CD14-positive monocyte (primary cell): ENCODE data around the gene TCP11. TPM values are rescaled to one million over a fixed set of nuclear protein-coding genes. Genes with fewer than 3 reads are reported as not detected.

Experiments used
- DNase-seq, 3 donors: peaks; one replicate each; pipeline ENCODE4 v3.0.0-alpha.2; 2011 to 2022
- H2AFZ ChIP-seq: 2 replicates; pipeline ENCODE4 v1.6.0; 2012; ENCODE audit warnings: mild to moderate bottlenecking, low read depth, low read length, inconsistent platforms; ENCODE audit not compliant: insufficient read depth, poor library complexity, severe bottlenecking
- H3K27ac ChIP-seq, 2 donors: 1 replicate in 1 of 2; 2 replicates in 1 of 2; pipeline ENCODE4 v1.5.1; 2012 to 2013; ENCODE audit warnings: low read length in 2 of 2, control low read depth in 1 of 2, inconsistent platforms in 1 of 2, low read depth in 1 of 2, mild to moderate bottlenecking in 1 of 2
- H3K27me3 ChIP-seq, 2 donors: one replicate each; pipeline versions ENCODE4 v1.6.0 to v1.6.1; 2011 to 2013; ENCODE audit warnings: low read length in 2 of 2; ENCODE audit not compliant: control insufficient read depth in 2 of 2, insufficient read depth in 2 of 2
- H3K36me3 ChIP-seq, 2 donors: replicated peaks in 1 of 2; 1 replicate in 1 of 2; 2 replicates in 1 of 2; pipeline versions ENCODE4 v1.5.1 to v1.6.1; 2012 to 2013; ENCODE audit warnings: low read length in 2 of 2, control low read depth in 1 of 2, inconsistent platforms in 1 of 2, mild to moderate bottlenecking in 1 of 2; ENCODE audit not compliant: insufficient read depth in 2 of 2, control insufficient read depth in 1 of 2
- H3K4me1 ChIP-seq, 2 donors: 1 replicate in 1 of 2; 2 replicates in 1 of 2; pipeline versions ENCODE4 v1.5.1 to v1.6.1; 2012 to 2013; ENCODE audit warnings: low read length in 2 of 2, control low read depth in 1 of 2, inconsistent platforms in 1 of 2, mild to moderate bottlenecking in 1 of 2, moderate library complexity in 1 of 2; ENCODE audit not compliant: insufficient read depth in 2 of 2, control insufficient read depth in 1 of 2
- H3K4me2 ChIP-seq: replicated peaks from 2 replicates; pipeline ENCODE3; 2012; ENCODE audit warnings: low read length, moderate library complexity, mild to moderate bottlenecking; ENCODE audit not compliant: poor library complexity, severe bottlenecking; ENCODE audit errors: extremely low read depth
- H3K4me3 ChIP-seq, 3 experiments: fragments of 200-600 bp in 1 of 3; sonication (generic) in 1 of 3; replicated peaks in 1 of 3; 1 replicate in 2 of 3; 2 replicates in 1 of 3; pipeline ENCODE4 v1.5.1; 2011 to 2013; ENCODE audit warnings: low read length in 3 of 3, mild to moderate bottlenecking in 3 of 3, control low read depth in 2 of 3, low read depth in 2 of 3, inconsistent platforms in 1 of 3, moderate library complexity in 1 of 3
- H3K79me2 ChIP-seq: 2 replicates; pipeline ENCODE4 v1.6.0; 2012; ENCODE audit warnings: mild to moderate bottlenecking, control low read depth, inconsistent platforms, low read length, moderate library complexity; ENCODE audit not compliant: insufficient read depth
- H3K9ac ChIP-seq: 2 replicates; pipeline ENCODE4 v1.6.0; 2017; ENCODE audit warnings: low read length, mild to moderate bottlenecking; ENCODE audit not compliant: insufficient read depth, poor library complexity, severe bottlenecking
- H3K9me3 ChIP-seq, 2 donors: replicated peaks in 1 of 2; 1 replicate in 1 of 2; 2 replicates in 1 of 2; pipeline versions ENCODE4 v1.5.1 to v1.6.1; 2012 to 2013; ENCODE audit warnings: low read length in 2 of 2, control low read depth in 1 of 2; ENCODE audit not compliant: control insufficient read depth in 1 of 2, insufficient read depth in 1 of 2
- H4K20me1 ChIP-seq: 2 replicates; pipeline ENCODE4 v1.6.0; 2012; ENCODE audit warnings: mild to moderate bottlenecking, low read length, control low read depth, moderate library complexity; ENCODE audit not compliant: insufficient read depth
- H3K27ac Mint-ChIP-seq, 7 donors: one replicate each; pipeline ENCODE4 v1.8.0; 2020; ENCODE audit warnings: mild to moderate bottlenecking in 7 of 7, mixed read lengths in 7 of 7, moderate library complexity in 6 of 7, inconsistent platforms in 2 of 7
- H3K27me3 Mint-ChIP-seq, 3 donors: one replicate each; pipeline ENCODE4 v1.8.0; 2021 to 2022; ENCODE audit warnings: low read depth in 3 of 3, mild to moderate bottlenecking in 3 of 3, mixed read lengths in 3 of 3, moderate library complexity in 3 of 3, inconsistent platforms in 1 of 3
- H3K36me3 Mint-ChIP-seq, 2 donors: one replicate each; pipeline ENCODE4 v1.8.0; 2020; ENCODE audit warnings: mixed read lengths in 2 of 2, inconsistent platforms in 1 of 2, mild to moderate bottlenecking in 1 of 2
- H3K4me1 Mint-ChIP-seq: one replicate; pipeline ENCODE4 v1.8.0; 2020; ENCODE audit warnings: mild to moderate bottlenecking, mixed read lengths
- H3K4me3 Mint-ChIP-seq, 2 donors: one replicate each; pipeline ENCODE4 v1.8.0; 2020; ENCODE audit warnings: mild to moderate bottlenecking in 2 of 2, mixed read lengths in 2 of 2, moderate library complexity in 1 of 2
- H3K9me3 Mint-ChIP-seq, 7 donors: one replicate each; pipeline ENCODE4 v1.8.0; 2020 to 2022; ENCODE audit warnings: mixed read lengths in 7 of 7, mild to moderate bottlenecking in 6 of 7, moderate library complexity in 6 of 7, inconsistent platforms in 2 of 7
- WGBS: methylation state at CpG from one replicate; pipeline ENCODE4 v1.1.5; 2013; ENCODE audit warnings: missing lambda C conversion rate; ENCODE audit not compliant: insufficient coverage; 5-methylcytosine and 5-hydroxymethylcytosine counted together
- intact Hi-C, 2 donors: fragments of 100-400 bp; cut with micrococcal nuclease; formaldehyde crosslinking; loops; one replicate each; pipeline versions ENCODE4 v1.15.0 to v1.15.1; 2023
- polyA plus RNA-seq, 3 donors: library from polyadenylated mRNA; depleted of rRNA in 1 of 3; unstranded in 2 of 3; stranded (reverse) in 1 of 3; fragments of 300-500 nt in 2 of 3; fragments of >200 nt in 1 of 3; fragmentation: Illumina TruSeq in 2 of 3; gene quantifications; 1 replicate in 2 of 3; 2 replicates in 1 of 3; pipeline ENCODE4 v1.2.3, GENCODE V29; 2012 to 2021
- TF ChIP-seq, protein P1 (sequence below): fragments of 200-600 bp; IDR thresholded peaks from one replicate; pipeline ENCODE4 v1.8.0; 2022; ENCODE audit warnings: antibody characterized with exemption, mild to moderate bottlenecking

The TCP11 gene
- polyA plus RNA-seq, 3 donors: not detected

DNA sequence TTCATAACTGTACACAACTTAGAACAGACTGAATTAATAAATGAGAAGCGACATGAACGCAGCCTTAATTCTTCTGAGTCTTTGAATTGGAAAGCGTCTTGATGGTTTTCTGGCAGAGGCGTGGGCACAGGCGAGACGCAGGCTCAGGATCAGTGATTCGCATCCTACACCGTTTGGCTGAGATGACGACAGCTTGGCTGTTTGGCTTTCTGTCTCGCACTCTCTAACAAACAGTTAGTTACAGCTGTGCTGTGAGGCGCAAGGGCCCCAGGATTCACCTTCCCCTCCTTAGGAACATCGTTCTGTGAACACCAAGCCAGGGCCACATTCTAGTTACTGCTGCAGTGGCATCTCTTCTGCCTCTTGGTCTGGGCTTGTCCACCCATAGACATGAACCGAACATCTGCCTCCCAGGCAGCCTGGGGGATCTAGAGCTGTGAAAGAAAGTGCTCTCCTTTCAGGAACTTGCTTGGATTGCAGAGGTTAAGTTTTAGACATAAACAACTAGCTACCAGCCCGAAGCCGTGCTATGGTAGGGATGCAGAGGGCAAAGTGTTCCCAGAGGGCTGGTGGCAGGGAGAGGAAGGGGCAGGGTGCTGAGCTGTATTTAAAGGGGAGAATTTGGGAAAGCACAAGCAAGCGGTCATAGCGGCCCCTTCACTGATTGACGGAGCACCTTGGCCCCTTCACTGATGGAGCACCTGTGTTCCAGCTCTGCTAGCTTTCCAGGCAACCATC, 49.6 kb downstream of the TCP11 start:
- DNase-seq: no peak
- no peaks in the 10 kb centered on the region for H3K27me3 ChIP-seq
- H3K4me1 Mint-ChIP-seq: no peaks in the 10 kb centered on the region
- peaks cover 46 to 55% of the 10 kb centered on the region in 2 donors for H3K36me3 ChIP-seq
- peaks cover 45 to 48% of the 10 kb centered on the region in 2 donors for H3K36me3 Mint-ChIP-seq
- H3K4me1 ChIP-seq: no peaks in the 10 kb centered on the region
- 96% methylated on average over 14 of the region's 18 CpGs for WGBS
- H3K79me2 ChIP-seq: no peaks in the 10 kb centered on the region
- H3K9me3 Mint-ChIP-seq: no peaks in the 10 kb centered on the region
- no peaks in the 10 kb centered on the region for H4K20me1 ChIP-seq
- TF ChIP-seq, protein P1, sequence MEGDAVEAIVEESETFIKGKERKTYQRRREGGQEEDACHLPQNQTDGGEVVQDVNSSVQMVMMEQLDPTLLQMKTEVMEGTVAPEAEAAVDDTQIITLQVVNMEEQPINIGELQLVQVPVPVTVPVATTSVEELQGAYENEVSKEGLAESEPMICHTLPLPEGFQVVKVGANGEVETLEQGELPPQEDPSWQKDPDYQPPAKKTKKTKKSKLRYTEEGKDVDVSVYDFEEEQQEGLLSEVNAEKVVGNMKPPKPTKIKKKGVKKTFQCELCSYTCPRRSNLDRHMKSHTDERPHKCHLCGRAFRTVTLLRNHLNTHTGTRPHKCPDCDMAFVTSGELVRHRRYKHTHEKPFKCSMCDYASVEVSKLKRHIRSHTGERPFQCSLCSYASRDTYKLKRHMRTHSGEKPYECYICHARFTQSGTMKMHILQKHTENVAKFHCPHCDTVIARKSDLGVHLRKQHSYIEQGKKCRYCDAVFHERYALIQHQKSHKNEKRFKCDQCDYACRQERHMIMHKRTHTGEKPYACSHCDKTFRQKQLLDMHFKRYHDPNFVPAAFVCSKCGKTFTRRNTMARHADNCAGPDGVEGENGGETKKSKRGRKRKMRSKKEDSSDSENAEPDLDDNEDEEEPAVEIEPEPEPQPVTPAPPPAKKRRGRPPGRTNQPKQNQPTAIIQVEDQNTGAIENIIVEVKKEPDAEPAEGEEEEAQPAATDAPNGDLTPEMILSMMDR: no peak
- H3K27ac ChIP-seq: no peak overlapping the region
- no peak overlapping the region for H3K4me2 ChIP-seq
- peak overlapping the region in 2 of 7 donors; percentile 22 to 32 for H3K27ac Mint-ChIP-seq
- H3K9me3 ChIP-seq: no peaks in the 10 kb centered on the region
- H2AFZ ChIP-seq: no peak overlapping the region
- H3K4me3 ChIP-seq: no peak overlapping the region
- intact Hi-C loops: no loop called here
- no peak overlapping the region for H3K9ac ChIP-seq
- peaks cover 0 to 1% (median 0%) of the 10 kb centered on the region in 3 donors for H3K27me3 Mint-ChIP-seq
- H3K4me3 Mint-ChIP-seq: no peak overlapping the region

DNA sequence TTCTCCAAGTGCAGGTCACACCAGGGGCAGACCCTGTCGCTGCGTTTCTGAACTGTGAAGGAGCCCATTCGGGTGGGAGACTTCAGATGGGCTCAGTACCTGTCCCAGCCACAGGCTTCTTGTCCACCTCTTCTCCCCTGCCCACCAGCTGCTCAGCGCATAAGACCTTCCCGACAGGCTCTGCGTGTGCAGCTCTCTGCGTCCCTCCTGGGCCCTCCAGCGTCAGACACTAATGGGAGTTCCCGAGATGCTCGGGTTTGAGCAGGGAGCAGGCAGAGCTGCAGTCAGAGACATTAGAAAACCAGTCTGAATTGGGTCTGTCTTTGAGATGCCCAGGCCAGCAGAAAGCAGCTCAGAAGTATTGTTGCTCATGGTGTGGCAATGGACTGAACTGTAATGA, 50.4 kb downstream of the TCP11 start:
- H3K36me3 Mint-ChIP-seq: peaks cover 51 to 55% of the 10 kb centered on the region in 2 donors
- H2AFZ ChIP-seq: no peak overlapping the region
- H4K20me1 ChIP-seq: no peaks in the 10 kb centered on the region
- TF ChIP-seq, protein P1: no peak
- intact Hi-C loops: no loop called here
- no peaks in the 10 kb centered on the region for H3K9me3 ChIP-seq
- no peaks in the 10 kb centered on the region for H3K79me2 ChIP-seq
- H3K36me3 ChIP-seq: peaks cover 53 to 63% of the 10 kb centered on the region in 2 donors
- H3K27me3 ChIP-seq: no peaks in the 10 kb centered on the region
- no peak overlapping the region for H3K27ac Mint-ChIP-seq
- H3K9me3 Mint-ChIP-seq: peaks cover 0 to 1% (median 0%) of the 10 kb centered on the region in 7 donors
- H3K27me3 Mint-ChIP-seq: peaks cover 0 to 1% (median 0%) of the 10 kb centered on the region in 3 donors
- DNase-seq: no peak
- H3K4me3 ChIP-seq: no peak overlapping the region
- no peak overlapping the region for H3K4me2 ChIP-seq
- no peaks in the 10 kb centered on the region for H3K4me1 ChIP-seq
- no peak overlapping the region for H3K9ac ChIP-seq
- WGBS: 97% methylated on average over 10 of the region's 10 CpGs
- no peak overlapping the region for H3K4me3 Mint-ChIP-seq
- H3K27ac ChIP-seq: no peak overlapping the region
- no peaks in the 10 kb centered on the region for H3K4me1 Mint-ChIP-seq
